ENCODE data around the gene TRPC5OS.

The TRPC5OS gene

GRCh38 chrX:111875881-111876280 is at the start of gene TRPC5OS:
Gene TRPC5OS, plus strand, starts transcription at chrX:111876181. Its CDS starts 25,669 bp downstream, at chrX:111901850.
- DNase-seq, result no peak

DNA sequence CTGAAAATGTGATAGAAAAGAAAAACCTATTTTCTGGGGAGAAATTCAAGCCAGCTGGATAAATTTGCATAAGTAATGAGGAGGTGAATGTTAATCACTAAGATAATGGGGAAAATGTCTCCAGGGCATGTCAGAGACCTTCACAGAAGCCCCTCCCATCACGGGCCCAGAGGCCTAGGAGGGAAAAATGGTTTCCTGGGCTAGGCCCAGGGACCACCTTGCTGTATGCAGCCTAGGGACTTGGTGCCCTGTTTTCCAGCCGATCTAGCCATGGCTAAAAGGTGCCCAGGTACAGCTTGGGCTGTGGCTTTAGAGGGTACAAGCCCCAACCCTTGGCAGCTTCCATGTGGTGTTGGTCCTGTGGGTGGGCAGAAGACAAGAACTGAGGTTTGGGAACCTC is 46.6 kb upstream of the TRPC5OS start:
- DNase-seq, result no peak

- no peak for DNase-seq
Observed at GRCh38 chrX:111830571-111830970, 45.4 kb upstream of the TRPC5OS start.

- DNase-seq, result no peak
Observed at GRCh38 chrX:111831343-111831742, 44.6 kb upstream of the TRPC5OS start.

DNA sequence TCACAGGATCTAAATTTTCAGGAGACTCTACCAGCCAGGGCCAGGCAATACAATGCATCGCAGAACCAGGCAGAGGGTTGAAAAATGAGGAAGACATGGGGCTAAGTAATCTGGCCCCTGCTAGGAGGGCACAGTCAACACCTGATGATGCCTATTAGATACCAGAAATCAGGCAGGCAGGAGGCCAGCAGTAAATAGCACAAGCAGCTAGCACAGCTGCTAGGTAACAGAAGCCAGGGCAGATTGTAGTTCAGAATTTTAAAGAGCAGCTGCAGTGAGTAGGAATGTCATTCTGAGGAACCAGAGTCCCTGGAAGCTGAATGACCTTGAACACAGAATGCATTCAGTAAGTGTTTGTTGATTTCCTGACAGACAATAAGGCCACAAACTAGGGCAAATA is 38.8 kb upstream of the TRPC5OS start:
- DNase-seq, result no peak

DNA sequence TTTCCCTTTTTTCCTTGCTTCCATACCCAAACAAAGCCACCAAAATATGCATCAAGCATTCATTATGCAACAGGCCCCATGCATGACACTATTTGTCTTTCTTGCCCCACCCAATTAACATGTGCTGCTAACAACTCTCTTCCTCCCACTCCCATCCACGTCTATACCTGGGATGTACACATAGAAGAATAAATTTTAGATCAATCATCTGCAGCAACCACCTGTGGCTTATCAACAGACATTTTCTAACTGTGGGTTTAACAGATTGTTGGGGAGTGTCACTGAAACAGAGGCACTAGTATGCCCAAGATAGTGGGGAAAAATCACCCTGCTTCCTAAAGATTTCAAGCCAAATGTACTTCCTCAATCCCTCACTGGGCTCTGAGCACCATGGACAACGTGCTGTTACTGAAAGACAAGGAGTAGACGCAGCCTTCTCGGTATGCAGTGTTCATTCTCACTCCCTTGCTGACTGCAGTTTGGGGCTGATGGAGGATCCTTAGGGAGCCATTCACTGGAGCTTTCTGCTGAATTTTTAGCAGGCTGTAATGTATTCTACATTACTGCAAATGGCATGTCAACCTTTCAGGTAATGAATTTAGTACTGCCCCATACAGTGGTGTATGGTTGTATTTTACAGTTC is 28.4 kb upstream of the TRPC5OS start:
- DNase-seq, result no peak

GRCh38 chrX:111848541-111848940 is 27.4 kb upstream of the TRPC5OS start:
- DNase-seq, result no peak

GRCh38 chrX:111850975-111851374 is 25.0 kb upstream of the TRPC5OS start:
- no peak for DNase-seq

DNA sequence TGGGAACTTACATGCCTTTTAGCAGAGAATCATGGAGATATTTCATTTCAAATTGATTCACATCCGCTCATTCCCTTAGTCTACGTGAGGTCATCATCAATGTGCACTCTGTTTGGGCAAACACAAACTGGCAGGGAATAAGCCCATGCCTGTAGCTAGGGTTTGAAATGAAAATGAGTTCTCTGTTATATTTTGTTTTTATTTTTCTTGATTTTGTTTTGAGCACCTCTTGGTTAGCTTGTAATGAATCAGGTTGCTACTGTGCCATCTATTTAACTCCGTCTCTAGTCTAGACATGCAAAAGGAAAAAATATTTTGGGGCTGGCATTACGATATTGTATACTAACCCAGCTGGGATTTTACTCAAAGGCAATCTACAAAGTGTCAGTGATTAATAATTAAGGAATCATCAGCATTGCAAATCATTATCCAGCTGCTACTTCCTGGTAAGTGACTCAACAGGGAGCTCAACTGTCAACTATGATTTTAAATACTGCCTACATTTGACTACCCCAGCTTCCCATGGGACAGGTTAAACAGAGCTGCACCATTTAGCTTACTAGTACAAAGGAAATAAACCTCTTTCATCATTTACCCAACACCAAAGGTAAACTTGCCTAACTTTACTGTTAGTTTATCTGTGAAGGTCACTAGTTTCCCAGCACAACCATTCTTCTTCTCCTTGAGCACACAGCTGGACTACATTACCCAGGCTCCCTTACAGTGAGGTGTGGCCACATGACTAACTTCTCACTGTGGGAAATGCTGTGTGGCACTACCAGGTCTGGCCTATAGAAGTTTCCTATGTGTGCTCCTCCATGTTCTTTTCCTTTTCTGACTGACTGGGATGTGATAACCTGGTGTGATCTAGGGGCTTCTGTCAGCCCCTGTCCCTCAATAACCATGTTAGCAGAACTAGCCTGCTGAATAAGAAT is 21.2 kb upstream of the TRPC5OS start:
- no peak for DNase-seq

GRCh38 chrX:111857534-111858060 is 18.4 kb upstream of the TRPC5OS start:
- no peak for DNase-seq

DNA sequence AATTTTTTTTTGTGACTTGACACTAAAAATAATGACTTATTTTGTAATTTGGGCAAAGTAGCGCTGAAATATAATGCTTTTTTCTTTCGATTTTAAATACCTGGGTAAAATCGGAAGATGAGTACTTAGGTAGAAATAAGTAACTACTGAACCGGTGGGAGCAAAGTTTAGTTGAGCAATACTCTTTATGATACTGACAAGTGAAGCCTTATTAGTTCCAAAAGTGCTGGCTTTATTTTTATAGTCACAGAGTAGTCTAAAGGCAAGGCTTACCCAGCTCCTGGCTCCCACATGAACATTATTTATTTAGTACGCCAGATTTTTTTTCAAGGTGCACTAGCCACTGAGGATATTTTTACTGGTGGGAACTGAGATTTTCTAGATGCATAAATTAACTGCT is 14.4 kb upstream of the TRPC5OS start:
- DNase-seq, result no peak

GRCh38 chrX:111867236-111867635 is 8.7 kb upstream of the TRPC5OS start:
- no peak for DNase-seq

DNA sequence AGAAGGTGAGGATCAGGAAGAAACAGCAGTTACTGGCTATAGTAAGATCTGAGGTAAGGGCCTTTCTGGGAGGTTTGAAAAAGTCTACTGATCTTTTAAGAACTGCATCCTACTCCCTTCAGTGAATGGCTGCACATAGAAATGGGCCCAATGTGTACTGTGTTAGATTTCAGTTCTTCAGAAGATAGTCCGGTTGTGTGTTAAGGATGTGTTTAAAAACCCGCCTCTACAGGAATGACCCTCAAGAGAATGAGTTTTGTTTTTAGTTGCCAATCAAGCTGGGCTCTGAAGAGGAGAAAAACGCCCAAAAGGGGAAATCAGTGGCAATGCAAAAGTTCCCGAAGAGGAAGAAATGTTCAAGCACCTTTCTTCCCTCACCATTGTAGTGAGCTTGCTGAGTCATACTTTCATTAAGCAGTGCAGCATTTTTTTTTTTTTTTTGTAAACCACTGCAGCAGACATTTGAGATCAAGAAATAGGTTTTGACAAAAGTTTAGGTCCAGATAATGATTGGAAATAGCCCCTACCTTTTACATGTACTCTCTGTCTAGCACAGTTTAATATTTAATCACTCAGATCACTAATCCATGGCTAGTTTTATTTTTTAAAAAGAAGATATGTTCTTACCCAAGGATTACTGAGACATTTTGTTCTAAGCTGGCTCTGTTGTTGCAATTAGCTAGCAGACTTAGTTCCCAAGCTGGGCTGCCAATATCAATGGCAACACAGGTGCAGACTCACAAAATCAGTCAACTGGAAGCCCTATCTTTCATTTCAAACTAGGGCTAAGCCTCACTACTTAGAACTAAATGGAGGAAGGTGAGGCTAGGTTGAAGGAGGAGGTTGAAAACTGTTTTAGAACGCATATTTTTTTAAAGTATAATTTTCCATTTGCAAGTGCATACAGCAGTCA is 7.0 kb upstream of the TRPC5OS start:
- no peak for DNase-seq

DNA sequence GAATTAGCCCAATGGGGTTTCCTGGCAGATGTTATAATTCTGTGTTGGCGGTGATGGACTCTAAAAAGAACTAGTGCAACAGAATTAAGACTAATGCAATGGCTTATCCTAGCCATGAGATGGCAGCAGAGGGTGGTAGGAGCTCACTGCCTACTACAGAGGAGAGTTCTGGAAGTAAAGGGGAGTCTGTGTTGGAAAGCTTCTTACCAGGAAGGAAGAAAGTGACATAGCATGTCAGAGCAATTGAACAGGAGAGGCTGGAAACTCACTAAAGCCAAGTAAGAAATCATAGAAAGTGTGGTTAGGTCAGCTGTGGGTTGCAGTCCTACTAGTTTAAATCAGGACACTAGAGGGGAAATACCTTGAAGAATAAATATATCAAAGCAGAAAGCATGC is 6.3 kb upstream of the TRPC5OS start:
- no peak for DNase-seq

GRCh38 chrX:111874241-111874640 is 1.7 kb upstream of the TRPC5OS start:
- DNase-seq, result no peak

DNA sequence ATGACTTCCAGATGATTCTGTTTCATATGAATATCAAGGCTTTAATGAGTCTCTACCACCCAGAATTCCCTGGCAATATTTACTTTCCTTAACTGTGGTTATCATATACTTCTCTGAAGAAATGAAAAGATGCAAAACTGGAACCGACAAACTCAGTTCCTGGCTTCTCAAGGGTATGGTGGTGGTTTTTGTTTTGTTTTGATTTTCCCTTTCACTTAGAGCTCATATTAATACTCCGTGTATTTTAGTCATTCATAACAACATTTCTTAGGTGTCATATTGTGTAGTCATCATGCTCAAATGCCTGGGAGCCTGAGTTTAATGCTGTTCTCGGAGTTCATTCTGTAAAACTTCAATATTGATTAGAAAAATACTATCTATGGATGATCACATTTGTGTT is 665 bp downstream of the TRPC5OS start:
- no peak for DNase-seq

DNA sequence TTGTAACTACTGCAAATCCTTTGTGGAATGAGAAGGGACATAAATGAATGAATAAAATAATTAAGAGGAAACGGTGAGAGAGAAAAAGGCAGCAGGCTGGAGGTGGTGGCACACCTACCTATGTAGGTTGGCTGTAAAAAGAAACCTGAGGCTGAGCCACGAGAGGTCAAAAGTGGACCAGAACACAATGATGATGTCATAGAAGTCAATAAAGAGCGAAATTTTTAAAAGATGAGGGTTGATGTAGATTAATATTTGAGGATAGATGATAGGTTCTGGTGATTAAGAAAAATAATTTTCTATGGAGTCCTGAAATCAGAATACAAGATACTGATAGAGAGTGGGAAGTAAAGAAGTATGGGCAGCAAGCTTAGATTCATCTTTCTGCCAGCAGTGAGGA is 1.7 kb downstream of the TRPC5OS start:
- DNase-seq, result no peak

DNA sequence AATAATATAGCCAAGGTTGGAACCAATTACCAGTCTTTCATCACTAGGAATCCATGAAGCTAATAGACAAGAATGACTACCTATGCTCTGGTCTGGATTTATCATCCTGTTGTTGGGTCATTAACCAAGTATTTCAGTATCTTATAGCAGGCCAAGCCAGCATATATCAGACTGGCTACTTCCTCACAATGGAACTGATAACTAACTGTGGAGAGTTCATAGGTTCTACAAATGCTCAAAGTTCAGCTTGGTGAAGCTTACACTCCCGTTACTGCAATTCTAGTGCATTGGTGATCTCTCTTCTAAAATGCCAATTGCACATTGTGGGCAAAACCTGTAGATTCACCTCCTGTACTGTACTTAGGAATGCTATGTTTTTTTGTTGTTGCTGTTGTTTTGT is 4.8 kb downstream of the TRPC5OS start:
- no peak for DNase-seq

DNA sequence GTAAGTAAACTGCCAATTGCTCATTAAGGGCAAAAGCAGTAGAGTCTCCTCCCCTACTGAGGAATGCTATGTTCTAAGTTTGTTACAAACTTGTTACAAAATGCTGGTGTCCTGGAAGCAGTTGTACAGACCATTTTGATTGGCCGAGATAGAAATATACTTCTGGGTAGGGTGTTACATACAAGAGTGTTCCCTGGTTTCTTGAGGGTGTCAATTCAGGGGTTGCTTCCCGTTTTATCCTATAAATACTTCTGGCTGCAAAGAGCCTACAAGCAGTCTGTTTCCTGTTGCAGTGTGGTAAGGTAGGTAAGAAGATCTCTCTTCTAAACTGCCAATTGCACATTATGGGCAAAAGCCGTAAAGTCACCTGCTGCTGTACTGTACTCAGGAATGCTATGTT is 5.7 kb downstream of the TRPC5OS start:
- DNase-seq, result no peak

DNA sequence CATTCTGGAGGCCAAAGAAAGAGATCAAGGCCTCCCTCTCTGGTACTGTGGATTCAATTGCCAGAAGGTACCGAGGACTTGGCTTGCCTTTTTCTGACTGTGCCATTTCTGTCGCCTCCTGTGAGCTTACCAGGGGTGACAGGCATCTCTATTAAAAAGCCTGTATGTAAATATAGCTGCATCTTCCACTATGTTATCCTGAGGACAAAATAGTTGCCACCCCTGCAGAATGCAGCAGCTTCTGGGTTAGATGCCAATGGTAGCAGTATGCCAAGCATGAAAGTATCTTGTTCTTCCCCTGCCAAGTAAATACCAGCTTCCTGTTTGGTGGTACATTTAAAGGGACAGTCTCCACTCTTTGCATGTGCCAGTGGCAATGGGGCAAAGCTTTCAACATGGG is 10.7 kb downstream of the TRPC5OS start:
- DNase-seq, result no peak

GRCh38 chrX:111888600-111888999 is 12.6 kb downstream of the TRPC5OS start:
- no peak for DNase-seq

DNA sequence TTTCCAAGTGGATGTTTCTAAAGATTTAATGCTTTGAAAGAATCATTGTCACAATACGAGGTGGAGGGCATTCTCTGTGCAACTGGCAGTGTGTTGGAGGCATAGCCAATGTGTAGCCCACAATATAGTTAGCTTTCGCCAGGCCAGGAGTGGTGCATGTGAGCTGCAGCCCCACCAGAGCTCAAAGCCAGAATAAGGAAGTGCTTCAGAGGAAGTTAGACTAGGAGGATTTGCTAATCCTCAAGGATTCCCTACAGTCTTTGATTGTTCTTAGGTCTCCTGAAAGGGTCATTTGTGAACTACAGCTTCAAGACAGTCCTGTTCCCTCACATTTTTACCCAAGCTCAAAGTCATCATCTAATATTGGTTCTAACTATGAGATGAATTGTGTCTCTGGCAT is 16.4 kb downstream of the TRPC5OS start:
- DNase-seq, result no peak

DNA sequence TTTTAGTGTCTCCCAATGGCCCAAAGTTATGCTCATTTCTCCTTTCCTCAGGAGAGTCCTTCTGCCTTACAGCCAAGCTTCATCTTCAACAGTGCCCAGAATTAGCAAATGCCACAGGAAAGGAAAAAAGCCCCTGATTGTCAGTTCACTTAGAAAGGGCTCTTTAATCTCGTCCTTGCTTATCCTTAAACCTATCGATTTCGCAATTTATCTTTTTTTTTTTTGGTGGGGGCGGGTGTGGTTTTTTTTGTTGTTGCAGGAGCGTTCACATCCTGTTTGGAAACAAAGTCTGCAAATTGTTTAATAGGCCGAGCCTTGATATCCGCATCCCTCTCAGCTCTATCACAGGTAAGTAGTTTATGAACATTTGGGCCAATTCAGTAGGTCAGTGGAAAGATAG is 20.2 kb downstream of the TRPC5OS start:
- DNase-seq, result no peak
